Measurements from ENCODE around the gene TMOD3. TPM values are rescaled to one million over a fixed set of nuclear protein-coding genes. Genes with fewer than 3 reads are reported as not detected.

The TMOD3 gene
- polyA plus RNA-seq, 3 donors = 42.8 to 50.9 (median 48.5) TPM

DNA sequence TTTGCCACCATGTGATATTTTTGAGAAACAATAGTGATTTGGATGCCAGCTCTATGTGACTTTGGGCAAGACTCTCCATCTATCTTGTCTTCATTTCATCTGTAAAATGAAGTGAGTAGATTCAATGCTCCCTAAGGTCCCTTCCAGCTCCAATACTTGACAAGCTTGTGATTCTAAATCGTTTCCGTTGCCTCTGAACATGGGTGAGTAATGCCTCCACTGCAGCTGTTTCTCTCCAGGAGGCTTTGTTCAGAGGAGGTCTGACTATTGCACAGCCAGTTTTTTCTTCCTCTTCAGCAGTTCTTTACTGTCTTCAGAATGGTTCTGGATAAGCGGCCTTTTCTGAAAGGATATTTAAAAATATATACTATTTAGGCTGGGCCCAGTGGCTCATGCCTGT, 14.8 kb upstream of the TMOD3 start:
- DNase-seq = no peak

DNA sequence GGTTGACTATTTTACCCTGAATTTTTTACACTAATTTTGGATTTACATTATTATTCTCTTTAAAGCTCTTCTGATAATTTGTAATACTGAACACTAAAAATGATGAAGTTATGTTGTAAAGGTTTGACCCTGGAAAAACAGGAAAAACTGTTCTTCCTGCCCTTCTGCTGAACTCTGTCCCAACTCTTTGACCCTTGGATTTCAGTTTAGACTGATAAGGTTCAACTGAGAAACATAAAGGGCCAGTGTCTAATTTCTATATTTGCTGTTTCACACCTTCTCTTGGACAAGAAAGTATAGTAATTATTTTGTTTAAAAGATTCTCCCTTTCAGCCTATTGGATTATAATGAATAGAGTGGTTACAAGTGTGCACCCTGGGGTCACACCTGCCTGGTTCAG, 12.8 kb upstream of the TMOD3 start:
- DNase-seq = no peak

DNA sequence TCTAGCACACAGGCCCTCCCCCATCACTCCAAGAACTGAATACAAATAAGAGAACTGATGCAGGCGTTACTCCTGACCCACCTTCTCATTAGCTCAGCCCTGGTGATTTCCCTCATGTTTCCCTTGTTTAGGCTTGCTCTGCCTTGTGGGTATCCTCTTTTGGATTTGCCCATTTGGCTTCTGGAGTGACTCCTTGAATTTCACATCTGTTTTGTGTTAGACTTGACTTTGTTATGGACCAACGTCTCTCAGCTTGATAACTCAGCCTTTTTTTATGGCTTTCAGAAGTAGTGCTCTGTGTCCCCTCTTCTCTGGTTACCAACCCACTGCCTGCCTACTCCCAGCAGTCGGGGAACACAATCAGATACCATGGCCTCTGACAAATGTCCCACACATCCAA, 11.3 kb upstream of the TMOD3 start:
- DNase-seq = no peak

DNA sequence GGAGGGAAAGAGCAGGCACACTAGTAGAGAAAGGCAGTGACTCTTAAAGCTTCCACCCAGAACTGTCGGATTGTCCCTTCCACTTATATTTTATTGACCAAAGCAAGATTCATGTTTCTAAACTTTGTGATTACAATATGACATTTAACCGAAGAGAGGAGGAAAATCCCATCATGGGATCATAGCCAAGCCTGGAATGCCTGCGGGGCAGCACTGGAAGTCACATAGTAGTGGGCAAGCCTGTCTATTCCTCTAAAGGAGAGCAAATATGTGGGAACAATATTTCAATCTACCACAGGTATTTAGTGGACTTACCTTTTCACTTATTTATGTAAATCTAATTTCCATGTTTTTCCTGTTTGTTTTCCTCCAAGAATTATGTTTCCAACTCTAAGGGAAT, 3.8 kb upstream of the TMOD3 start:
- no peak for DNase-seq

DNA sequence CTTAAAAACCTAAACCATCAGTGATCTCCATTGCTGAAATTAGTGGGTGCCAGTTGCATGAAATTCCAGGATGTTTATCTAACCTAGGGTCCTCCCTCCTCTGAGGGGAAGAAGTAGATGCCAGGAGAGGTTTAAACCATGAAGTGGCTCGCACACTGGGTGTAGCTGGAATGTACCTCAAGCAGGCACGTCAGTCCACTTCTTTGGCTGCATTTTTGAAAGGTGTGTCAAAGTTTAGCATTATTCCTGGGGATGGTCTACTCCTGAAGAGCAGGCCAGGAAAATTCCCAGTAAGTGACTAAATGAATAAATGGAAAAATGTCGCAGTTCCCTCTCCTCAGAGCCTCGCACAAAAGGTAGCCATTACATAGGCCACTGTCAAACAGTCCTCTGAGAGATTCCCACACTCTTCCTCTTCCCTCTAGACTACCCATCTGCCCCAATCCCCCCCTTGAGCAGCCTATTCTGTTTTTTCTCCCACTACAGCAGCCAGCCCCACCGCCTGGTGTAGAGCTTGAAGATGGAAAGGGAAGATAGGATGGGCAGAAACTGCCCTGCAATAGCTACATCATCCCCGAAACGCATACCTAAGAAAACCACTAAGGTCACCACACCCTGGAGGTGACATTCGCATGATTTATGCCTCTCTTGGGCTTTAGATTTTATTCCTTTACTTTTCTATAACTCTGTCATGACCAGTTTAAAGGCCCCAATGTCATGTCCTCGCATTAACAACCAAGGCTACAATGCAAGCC, 655 bp upstream of the TMOD3 start:
- no peak for DNase-seq

DNA sequence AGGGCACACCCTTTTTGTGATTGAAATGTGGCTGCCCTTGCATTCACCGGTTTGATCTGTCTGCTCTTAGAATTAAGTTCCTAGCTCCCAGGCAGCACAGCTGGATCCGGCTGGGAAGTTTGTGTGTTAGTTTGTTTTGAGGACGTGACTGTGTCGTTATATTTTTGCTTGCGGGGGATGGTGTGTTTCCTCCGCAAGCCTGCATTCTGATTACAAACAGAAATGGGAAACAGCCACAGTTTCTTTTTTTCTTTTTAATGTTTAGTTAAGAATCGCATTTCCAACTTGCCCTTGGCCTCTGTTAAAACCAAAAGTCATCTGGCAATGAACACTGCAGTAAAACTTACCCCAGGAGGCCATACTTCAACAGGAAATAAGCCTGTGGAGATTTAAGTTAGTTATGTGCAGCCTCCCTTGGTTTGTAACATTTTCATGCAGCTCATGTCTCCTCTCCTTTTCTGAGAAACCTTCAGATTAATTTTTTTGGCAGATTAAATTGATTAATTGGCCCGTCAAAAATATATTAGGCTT, 888 bp downstream of the TMOD3 start:
- peak; percentile 85 for DNase-seq

DNA sequence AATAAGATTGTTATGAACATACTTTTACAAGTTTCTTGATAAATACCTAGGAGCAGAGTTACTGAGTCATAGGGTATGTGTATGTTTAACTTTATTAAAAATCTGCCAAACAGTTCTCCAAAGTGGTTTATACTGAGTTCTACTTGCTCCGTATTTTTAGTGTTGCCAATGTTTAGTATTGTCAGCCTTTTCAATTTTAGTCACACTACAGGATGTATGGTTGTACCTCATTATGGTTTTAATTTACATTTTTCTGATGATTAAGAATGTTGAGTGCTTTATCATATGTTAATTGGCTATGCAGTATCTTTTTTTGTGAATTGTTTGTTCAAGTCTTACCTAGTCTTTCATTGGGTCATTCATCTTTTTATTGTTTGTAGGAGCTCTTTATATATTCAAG, 4.3 kb downstream of the TMOD3 start:
- DNase-seq = no peak

DNA sequence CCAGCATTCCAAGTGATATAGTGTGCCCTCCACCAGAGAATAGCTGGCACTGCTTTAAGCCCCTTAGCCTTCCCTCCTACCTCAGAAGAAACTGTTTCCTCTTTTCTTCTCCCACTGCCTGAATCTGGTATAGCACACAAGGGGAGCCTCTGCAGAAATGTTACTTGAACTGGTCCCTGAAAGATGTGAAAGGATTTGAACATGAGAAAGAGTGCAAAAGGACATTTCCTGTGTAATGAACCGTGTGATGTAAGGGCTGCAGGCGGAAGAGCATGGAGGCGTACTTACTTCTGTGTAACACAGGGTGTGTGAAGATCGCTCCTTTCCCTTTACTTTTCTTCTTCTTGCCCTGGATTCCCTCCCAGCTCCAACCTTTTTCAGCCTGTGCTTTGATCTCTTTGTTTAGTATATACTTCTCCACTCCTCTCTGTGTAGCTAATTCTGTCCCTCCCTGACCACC, 8.4 kb downstream of the TMOD3 start:
- peak; percentile 43 for DNase-seq

DNA sequence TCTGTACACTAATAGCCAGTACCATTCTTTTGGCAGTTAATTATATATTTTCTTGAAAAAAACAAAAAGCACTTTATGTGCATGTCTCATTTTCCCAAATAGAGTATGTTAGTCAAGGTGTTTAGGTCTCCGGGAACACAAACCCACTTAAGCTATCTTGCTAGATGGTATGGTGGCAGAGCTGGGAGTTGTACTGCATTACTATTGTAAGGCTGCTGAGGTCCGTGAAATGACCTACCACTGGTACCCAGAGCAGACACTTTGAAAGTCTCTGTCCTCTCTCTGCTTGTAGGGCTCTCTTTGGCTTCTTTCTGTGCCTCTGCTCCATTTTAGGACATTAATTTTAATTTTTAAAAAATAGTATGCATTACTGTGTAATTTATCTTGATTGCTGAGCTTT, 8.8 kb downstream of the TMOD3 start:
- no peak for DNase-seq

DNA sequence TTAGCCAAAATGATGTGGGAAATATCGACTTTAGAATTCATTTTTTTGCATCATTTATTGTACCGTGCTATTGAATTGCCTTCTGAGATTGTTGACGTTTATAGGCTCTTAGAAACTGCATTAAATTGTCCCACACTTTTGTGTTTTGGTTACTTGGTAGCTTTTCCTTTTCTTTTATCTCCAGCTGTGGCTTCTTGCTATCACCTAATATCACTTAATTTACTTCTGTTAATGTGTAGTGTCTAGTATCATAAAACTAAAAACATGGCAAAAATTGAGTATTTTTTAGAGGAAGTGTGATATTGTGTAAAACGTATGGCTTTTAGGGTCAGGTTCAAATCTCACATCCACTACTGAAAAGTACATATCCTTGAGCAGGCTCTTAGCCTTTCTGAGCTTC, 11.2 kb downstream of the TMOD3 start:
- no peak for DNase-seq

DNA sequence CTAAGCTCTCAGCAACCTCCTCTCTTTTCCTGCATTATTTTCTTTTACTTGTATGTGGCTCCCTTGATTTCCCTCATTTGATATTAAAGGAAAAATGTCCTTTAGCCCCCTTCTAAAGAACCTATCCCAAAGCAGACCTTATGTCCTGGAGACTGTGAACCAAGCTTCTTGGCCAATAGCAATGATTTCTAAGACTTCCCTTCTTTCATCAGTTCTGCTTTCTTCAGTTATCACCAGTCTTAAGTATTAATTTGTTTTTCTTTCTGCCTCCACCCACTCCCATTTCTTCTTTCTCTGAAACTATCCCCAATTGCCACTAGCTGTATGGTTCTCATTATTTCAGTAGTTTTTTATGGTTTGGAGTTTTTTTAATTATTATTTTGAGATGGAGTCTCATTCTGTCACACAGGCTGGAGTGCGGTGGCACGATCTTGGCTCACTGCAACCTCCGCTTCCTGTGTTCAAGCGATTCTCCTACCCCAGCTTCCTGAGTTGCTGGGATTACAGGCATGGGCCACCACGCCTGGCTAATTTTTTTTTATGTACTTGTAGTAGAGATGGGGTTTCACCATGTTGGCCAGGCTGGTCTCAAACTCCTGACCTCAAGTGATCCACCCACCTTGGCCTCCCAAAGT, 12.1 kb downstream of the TMOD3 start:
- no peak for DNase-seq

DNA sequence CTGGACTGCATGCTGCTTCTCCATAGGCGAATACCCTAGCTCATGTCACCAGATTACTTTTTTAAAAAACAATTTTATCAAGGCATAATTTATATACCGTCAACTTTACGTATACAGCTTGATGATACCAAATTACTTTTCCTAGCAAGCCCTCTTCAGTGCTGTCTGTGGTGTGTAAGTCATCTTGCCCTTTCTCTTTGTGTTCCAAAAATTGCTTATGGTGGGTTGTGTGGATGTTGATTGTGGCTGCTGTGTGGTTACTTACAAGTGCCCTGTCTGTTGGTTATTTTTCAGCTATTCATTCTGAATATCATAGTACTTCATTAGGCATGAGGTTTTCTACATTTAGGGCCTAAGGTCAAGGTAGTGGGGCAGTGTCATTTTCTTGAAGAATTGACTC, 12.8 kb downstream of the TMOD3 start:
- DNase-seq = no peak

DNA sequence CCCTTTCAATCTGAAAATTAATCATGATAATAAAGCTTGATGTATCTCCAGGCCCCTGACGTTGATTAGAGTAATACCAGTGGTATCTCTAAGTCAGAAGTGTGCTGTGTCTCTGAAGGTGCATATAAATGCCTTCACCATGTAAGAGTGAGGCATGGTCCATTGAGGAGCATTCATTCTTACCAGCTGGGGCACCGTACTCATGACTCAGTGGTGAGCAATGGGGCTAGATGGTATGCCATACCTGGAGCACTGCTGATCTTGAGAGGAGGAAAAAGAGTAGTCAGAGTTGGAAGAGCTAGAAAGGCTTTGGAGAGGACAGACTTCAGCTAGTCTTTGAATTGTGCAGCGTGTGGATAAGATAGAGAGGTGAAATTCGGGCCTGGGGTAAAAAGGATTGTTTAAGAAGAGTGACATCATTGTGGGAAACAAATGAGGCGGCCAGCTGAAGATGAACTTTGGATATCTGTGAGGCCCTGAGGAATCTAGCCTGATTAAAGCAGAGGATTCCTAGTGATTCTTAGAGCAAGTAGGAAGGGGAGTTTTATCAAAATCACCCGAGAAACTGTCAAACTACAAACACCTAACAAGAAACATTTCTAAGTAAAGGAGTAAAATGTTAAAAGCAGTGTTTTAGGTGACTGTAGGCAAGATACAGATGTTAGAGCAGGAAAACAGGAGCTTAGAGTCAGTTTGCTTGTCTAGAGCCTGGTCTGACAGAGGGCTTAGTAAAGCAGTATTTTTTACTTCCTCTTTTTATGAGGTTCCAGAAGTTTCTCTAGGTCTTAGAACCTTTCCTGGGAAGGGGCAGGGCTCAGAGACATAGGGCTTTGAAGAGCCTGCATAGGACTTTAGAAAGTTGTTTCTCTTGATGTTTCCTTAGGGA, 13.6 kb downstream of the TMOD3 start:
- peak; percentile 14 for DNase-seq

DNA sequence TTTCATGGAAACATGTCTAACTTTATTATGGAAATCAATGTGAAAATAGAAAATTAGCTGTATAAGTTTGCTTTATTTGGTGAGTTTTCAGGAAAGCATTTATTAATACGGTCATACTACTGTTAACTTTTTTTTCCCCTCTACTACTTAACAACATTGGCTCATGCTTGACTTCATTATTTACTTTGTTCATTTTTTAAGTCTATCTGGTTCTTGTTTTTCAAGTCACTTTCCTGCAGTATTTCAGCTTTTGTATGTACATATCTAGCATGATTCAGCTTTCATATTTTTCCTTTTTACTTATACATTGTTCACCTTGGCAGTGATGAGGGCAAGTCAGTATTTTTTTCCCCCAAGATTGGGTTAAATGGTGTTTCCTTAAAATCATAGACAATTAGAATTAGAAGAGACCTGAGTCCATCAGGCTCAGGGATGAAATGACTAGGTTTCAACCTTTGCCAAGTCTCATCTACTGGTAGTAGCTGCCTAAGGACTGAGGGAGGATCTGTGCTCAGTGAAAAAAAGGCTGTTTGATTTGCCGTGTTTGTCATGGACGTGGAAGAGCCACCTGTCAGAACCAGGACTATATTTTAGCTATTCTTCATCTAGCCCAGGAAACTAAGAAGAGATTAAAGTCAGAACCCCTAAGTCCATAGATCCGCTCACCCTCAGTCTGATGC, 15.4 kb downstream of the TMOD3 start:
- no peak for DNase-seq

DNA sequence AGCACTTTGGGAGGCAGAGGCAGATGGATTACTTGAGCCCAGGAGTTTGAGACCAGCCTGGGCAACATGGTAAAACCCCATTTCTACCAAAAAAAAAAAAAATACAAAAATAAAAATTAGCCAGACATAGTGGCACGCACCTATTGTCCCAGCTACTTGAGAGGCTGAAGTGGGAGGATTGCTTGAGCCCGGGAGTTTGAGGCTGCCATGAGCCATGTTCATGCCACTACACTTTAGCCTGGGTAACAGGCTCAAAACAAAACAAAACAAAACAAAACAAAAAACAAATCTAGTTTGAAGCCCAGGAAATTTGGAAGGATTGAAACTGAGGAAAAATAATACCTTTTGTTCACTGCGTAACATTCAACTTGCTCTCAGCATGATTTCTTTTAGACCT, 16.6 kb downstream of the TMOD3 start:
- DNase-seq = no peak

DNA sequence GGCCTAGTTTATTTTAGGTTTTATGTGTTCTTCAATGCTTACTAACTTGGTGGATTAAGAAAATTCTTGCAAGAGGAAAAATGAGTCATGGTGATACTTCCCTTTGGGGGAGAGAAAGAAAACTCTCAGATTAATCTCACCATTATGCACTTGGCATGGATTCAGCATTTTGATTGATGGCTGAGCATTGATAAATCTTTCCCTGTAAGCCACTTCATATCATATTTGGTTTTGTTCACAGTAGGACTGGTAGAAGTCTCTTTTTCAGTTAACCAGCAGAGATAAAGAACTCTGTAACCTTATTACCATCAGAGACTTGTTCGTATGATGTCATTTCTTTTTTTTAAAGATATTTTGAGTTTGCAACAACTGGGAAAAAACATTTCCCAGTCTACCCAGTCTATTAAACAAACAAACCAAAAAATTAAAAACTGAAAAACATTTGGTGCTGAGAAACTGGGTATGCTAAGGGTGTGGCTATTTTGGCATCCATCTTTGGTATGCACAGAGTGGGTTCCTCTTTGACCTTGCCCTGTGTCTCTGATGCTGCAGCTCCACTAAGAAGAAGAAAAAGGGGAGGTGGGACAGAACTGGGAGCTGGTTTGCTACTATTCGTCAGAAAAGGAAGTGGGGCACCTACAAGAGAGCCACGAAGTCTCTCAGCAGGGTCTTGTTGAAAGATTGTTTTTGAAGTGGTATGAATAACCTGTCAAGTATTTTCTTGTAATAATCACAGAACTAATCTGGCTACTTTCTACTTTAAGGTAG, 17.2 kb downstream of the TMOD3 start:
- no peak for DNase-seq

DNA sequence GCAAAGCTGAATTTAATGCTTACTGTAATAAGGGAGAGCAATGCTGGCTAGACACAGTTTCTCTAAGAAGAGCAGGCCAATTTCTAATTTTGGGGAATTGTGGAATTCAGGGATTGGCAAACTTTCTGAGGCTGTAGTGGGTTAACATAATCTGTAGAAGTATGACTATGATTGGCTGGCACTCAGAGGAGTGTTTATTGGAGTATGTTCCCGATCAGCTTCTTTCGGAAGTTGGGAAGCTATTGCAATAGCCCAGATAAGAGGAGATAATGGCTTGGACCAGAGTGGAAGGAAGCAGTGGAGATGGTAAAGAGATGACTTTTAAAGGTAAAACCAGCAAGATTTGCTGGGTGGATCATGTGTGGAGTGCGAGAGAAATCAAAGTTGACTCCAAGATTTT, 19.4 kb downstream of the TMOD3 start:
- no peak for DNase-seq

DNA sequence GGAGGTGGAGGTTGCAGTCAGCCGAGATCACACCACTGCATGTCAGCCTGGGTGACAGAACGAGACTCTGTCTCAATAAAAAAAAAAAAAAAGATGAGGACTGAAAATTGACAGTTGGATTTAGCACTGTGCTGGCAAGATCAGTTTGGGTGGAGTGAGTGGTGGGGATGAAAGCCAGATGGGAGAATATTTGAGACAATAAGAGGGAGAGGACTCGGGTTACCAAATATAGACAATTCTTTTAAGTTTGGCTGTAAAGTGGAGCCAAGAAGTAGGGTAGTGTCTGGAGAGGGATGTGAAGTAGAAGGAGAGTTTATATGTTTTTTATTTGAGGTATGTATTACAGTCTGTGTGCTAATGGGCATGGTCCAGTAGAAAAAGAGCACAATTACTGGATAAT, 20.4 kb downstream of the TMOD3 start:
- DNase-seq = no peak

DNA sequence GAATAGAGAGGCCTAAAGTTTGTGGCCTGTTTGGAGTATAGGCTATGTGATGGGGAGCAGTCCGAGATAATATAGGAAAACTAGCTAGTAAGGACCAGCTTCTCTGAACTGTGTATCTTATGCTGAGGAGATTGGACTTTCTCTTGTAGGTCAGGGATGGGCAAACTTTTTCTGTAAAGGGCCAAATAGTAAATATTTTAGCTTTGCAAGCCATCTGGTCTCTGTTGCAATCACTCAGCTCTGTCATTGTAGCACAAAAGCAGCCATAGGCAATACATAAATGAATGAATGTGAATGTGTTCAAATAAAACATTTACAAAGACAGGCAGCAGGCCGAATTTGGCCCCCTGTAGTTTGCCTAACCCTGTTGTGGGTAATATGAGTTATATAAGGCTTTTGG, 24.5 kb downstream of the TMOD3 start:
- no peak for DNase-seq

DNA sequence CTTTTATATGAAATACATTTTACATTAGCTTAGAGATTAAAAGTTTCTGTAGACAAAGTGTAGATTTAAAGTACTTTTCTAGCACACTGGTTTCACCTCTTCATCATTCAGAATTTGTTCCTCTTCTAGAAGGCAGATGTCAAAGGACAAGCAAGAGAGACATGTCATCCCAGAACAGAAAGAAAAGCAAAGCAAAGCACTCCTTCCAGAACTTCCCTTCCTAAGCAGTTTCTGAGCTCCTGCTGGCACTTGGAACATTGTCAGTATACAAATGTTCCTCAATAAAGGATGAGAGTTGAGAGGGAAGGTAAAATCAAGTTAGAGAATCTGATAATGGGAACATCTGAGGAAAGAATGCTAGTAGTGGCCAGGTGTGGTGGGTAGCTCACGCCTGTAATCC, 26.2 kb downstream of the TMOD3 start:
- DNase-seq = no peak

DNA sequence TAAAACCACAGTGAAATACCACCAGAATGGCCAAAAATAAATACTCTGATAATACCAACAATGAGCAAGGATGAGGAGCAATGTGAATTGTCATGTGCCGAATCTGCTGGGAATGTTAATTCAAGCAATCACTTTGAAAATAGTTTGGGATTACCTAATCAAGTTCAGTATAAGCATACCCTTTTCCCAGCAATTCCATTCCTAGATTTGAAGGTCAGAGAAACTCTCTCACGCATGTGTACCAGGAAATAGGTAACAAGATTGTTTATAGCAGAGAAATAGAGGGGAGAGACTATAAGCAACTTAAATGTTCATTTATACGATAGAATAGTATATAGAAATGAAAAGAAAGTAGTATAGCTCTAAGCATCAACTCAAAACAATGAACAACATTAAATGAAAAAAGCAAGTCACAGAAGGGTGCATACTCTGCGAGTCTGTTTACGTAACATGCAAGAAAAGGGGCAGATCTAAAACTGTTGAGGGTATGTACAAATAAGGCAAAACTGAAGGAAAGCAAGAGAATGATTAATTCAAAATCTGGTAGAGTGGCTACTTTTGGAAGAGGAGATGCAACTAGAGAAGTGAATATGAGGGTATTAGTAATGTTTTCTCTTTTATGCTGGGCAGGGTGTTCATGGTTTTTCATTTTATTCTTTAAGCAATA, 27.4 kb downstream of the TMOD3 start:
- no peak for DNase-seq
